HL-60 (cell line): ENCODE measurements around the gene EIF5.

Source experiments
- DNase-seq, 2 experiments: peaks; one replicate each; pipeline ENCODE4 v3.0.0-alpha.2; 2010 to 2020; ENCODE audit warnings: low read depth in 1 of 2, low spot score in 1 of 2
- H3K27ac ChIP-seq: fragments of 250-450 bp; sonication (Bioruptor Pico); replicated peaks from 2 replicates; pipeline ENCODE4 v1.5.1; 2020; ENCODE audit warnings: mild to moderate bottlenecking, moderate library complexity
- H3K27me3 ChIP-seq: fragments of 250-450 bp; sonication (Bioruptor Pico); 2 replicates; pipeline ENCODE4 v1.5.1; 2021; ENCODE audit warnings: mild to moderate bottlenecking, moderate library complexity; ENCODE audit not compliant: insufficient read depth, poor library complexity, severe bottlenecking
- H3K4me3 ChIP-seq: replicated peaks from 2 replicates; pipeline ENCODE4 v1.5.1; 2011; ENCODE audit warnings: mild to moderate bottlenecking, control low read depth, low read length; ENCODE audit not compliant: insufficient read depth
- CTCF ChIP-seq: IDR thresholded peaks from one replicate; pipeline ENCODE4 v1.5.1; 2011; ENCODE audit warnings: low read length, control low read depth, inconsistent platforms; ENCODE audit not compliant: insufficient read depth
- GABPA ChIP-seq: IDR thresholded peaks from 2 replicates; pipeline ENCODE4 v1.6.1; 2012; ENCODE audit warnings: low read depth
- POLR2AphosphoS5 ChIP-seq: IDR thresholded peaks from 2 replicates; pipeline ENCODE4 v1.6.1; 2012; ENCODE audit warnings: low read depth
- REST ChIP-seq: IDR thresholded peaks from 2 replicates; pipeline ENCODE4 v1.6.1; 2012; ENCODE audit warnings: low read depth; ENCODE audit not compliant: insufficient replicate concordance
- SPI1 ChIP-seq: IDR thresholded peaks from 2 replicates; pipeline ENCODE4 v1.6.1; 2012; ENCODE audit warnings: low read depth, mild to moderate bottlenecking, borderline replicate concordance

EIF5 gene

GRCh38 chr14:103286968-103287850 is 46.8 kb upstream of the EIF5 start:
- Histone ChIP-seq H3K27ac (no peak overlapping the region), H3K27me3 (peaks cover 13% of the 10 kb centered on the region), H3K4me3 (no peak overlapping the region)
- TF ChIP-seq POLR2AphosphoS5 = no peak
- TF ChIP-seq SPI1 = no peak
- no peak for TF ChIP-seq REST
- no peak for TF ChIP-seq CTCF
- TF ChIP-seq GABPA = no peak
- DNase-seq = no peak

GRCh38 chr14:103288076-103288766 is 45.8 kb upstream of the EIF5 start:
- no peak overlapping the region for H3K4me3 ChIP-seq
- TF ChIP-seq SPI1 (no peak), POLR2AphosphoS5 (no peak), GABPA (no peak), REST (no peak), CTCF (no peak)
- H3K27me3 ChIP-seq = peaks cover 13% of the 10 kb centered on the region
- H3K27ac ChIP-seq = no peak overlapping the region
- no peak for DNase-seq

- peaks cover 9% of the 10 kb centered on the region for H3K27me3 ChIP-seq
- no peak for DNase-seq
- no peak overlapping the region for H3K27ac ChIP-seq
- no peak overlapping the region for H3K4me3 ChIP-seq
- TF ChIP-seq REST (no peak), POLR2AphosphoS5 (no peak)
Measured at GRCh38 chr14:103290056-103290455, 44.0 kb upstream of the EIF5 start.
